ENCODE data around the gene RNH1.

The RNH1 gene

GRCh38 chr11:489610-490185 lies 17.3 kb downstream of the RNH1 start:
- H4K20me1 ChIP-seq (ENCODE audit: low read depth, low read length) = no peaks in the 10 kb centered on the region
- no peak overlapping the region for H3K4me2 ChIP-seq (ENCODE audit: low read depth, low read length, poor library complexity, severe bottlenecking)
- TF ChIP-seq EZH2phosphoT487 (conservative IDR thresholded peaks at IDR 0.05; ENCODE audit: low read length) (no peak), CTCF (IDR thresholded peaks at IDR 0.05; ENCODE audit: insufficient read depth, low read length, poor library complexity, severe bottlenecking) (no peak)
- H3K27ac ChIP-seq (ENCODE audit: low read depth, low read length) = no peak overlapping the region
- no peak overlapping the region for H3K9ac ChIP-seq (ENCODE audit: low read length)
- no peaks in the 10 kb centered on the region for H3K36me3 ChIP-seq (ENCODE audit: low read length)
- no peak overlapping the region for H2AFZ ChIP-seq (ENCODE audit: low read depth, low read length, severe bottlenecking)
- H3K9me2 ChIP-seq (replicated peaks; ENCODE audit: insufficient read depth, low read length) = no peaks in the 10 kb centered on the region
- no peaks in the 10 kb centered on the region for H3K9me3 ChIP-seq (ENCODE audit: insufficient read depth, low read length)
- no peaks in the 10 kb centered on the region for H3F3A ChIP-seq (ENCODE audit: insufficient read depth)
- no peak overlapping the region for H3K4me3 ChIP-seq (ENCODE audit: insufficient read depth, low read length, poor library complexity, severe bottlenecking)
- H3K27me3 ChIP-seq (ENCODE audit: low read length) = no peaks in the 10 kb centered on the region
- no peaks in the 10 kb centered on the region for H3K79me2 ChIP-seq (ENCODE audit: insufficient read depth, low read length)

GRCh38 chr11:488992-489391 lies 18.1 kb downstream of the RNH1 start:
- Histone ChIP-seq H3K9me2 (replicated peaks; ENCODE audit: insufficient read depth, low read length) (no peaks in the 10 kb centered on the region), H4K20me1 (ENCODE audit: low read depth, low read length) (no peaks in the 10 kb centered on the region), H3K27me3 (ENCODE audit: low read length) (no peaks in the 10 kb centered on the region), H3K9ac (ENCODE audit: low read length) (no peak overlapping the region), H2AFZ (ENCODE audit: low read depth, low read length, severe bottlenecking) (no peak overlapping the region), H3K9me3 (ENCODE audit: insufficient read depth, low read length) (no peaks in the 10 kb centered on the region), H3K4me2 (ENCODE audit: low read depth, low read length, poor library complexity, severe bottlenecking) (no peak overlapping the region), H3K27ac (ENCODE audit: low read depth, low read length) (no peak overlapping the region), H3K79me2 (ENCODE audit: insufficient read depth, low read length) (no peaks in the 10 kb centered on the region), H3K36me3 (ENCODE audit: low read length) (no peaks in the 10 kb centered on the region), H3F3A (ENCODE audit: insufficient read depth) (no peaks in the 10 kb centered on the region), H3K4me3 (ENCODE audit: insufficient read depth, low read length, poor library complexity, severe bottlenecking) (no peak overlapping the region)
- TF ChIP-seq EZH2phosphoT487 (conservative IDR thresholded peaks at IDR 0.05; ENCODE audit: low read length) = no peak
- no peak for TF ChIP-seq CTCF (IDR thresholded peaks at IDR 0.05; ENCODE audit: insufficient read depth, low read length, poor library complexity, severe bottlenecking)

GRCh38 chr11:488579-488978 lies 18.5 kb downstream of the RNH1 start:
- Histone ChIP-seq H4K20me1 (ENCODE audit: low read depth, low read length) (no peaks in the 10 kb centered on the region), H3K27me3 (ENCODE audit: low read length) (no peaks in the 10 kb centered on the region), H3K4me2 (ENCODE audit: low read depth, low read length, poor library complexity, severe bottlenecking) (no peak overlapping the region), H3K79me2 (ENCODE audit: insufficient read depth, low read length) (no peaks in the 10 kb centered on the region), H2AFZ (ENCODE audit: low read depth, low read length, severe bottlenecking) (no peak overlapping the region), H3K4me3 (ENCODE audit: insufficient read depth, low read length, poor library complexity, severe bottlenecking) (no peak overlapping the region), H3K9me3 (ENCODE audit: insufficient read depth, low read length) (no peaks in the 10 kb centered on the region), H3K9me2 (replicated peaks; ENCODE audit: insufficient read depth, low read length) (no peaks in the 10 kb centered on the region), H3F3A (ENCODE audit: insufficient read depth) (no peaks in the 10 kb centered on the region), H3K9ac (ENCODE audit: low read length) (no peak overlapping the region), H3K27ac (ENCODE audit: low read depth, low read length) (no peak overlapping the region), H3K36me3 (ENCODE audit: low read length) (no peaks in the 10 kb centered on the region)
- TF ChIP-seq EZH2phosphoT487 (conservative IDR thresholded peaks at IDR 0.05; ENCODE audit: low read length) (no peak), CTCF (IDR thresholded peaks at IDR 0.05; ENCODE audit: insufficient read depth, low read length, poor library complexity, severe bottlenecking) (no peak)
